HepG2 (cell line): ENCODE results near the gene RHOBTB1. TPM values are rescaled to one million over a fixed set of nuclear protein-coding genes. Genes with fewer than 3 reads are reported as not detected.

ENCODE experiments used
- DR1 ChIP-seq: sonication (generic); formaldehyde crosslinking; IDR thresholded peaks from 2 replicates; pipeline ENCODE4 v1.8.0; 2021; ENCODE audit warnings: mild to moderate bottlenecking, missing genetic modification reagents, inconsistent platforms
- FOSL1 ChIP-seq: sonication (generic); formaldehyde crosslinking; IDR thresholded peaks from 2 replicates; pipeline ENCODE4 v1.9.0; 2021; ENCODE audit warnings: missing genetic modification reagents, borderline replicate concordance
- HNF4A ChIP-seq: sonication (generic); formaldehyde crosslinking; IDR thresholded peaks from 2 replicates; pipeline ENCODE4 v1.4.0; 2020; ENCODE audit warnings: missing genetic modification reagents
- JUNB ChIP-seq: sonication (generic); formaldehyde crosslinking; IDR thresholded peaks from 2 replicates; pipeline ENCODE4 v1.8.0; 2022; ENCODE audit warnings: missing genetic modification reagents, mild to moderate bottlenecking, borderline replicate concordance
- PTBP1 ChIP-seq: fragments of 200-400 bp; formaldehyde crosslinking; IDR thresholded peaks from 2 replicates; pipeline ENCODE4 v1.6.1; 2018; ENCODE audit warnings: low read length, low read depth; ENCODE audit not compliant: poor library complexity, severe bottlenecking
- RBFOX2 ChIP-seq: fragments of 200-400 bp; formaldehyde crosslinking; IDR thresholded peaks from 2 replicates; pipeline ENCODE4 v1.6.1; 2017; ENCODE audit warnings: low read depth, mild to moderate bottlenecking, low read length
- RBM39 ChIP-seq: fragments of 200-400 bp; formaldehyde crosslinking; IDR thresholded peaks from one replicate; pipeline ENCODE4 v1.6.1; 2018; ENCODE audit warnings: antibody characterized with exemption, mild to moderate bottlenecking, low read depth, low read length; ENCODE audit not compliant: poor library complexity, severe bottlenecking
- WIZ ChIP-seq: sonication (generic); formaldehyde crosslinking; IDR thresholded peaks from 2 replicates; pipeline ENCODE4 v1.5.1; 2020; ENCODE audit warnings: mild to moderate bottlenecking, missing genetic modification reagents
- ZMYM4 ChIP-seq: sonication (generic); formaldehyde crosslinking; IDR thresholded peaks from 2 replicates; pipeline ENCODE4 v1.8.1; 2023; ENCODE audit warnings: mild to moderate bottlenecking, missing genetic modification reagents
- ZNF234 ChIP-seq: sonication (generic); formaldehyde crosslinking; conservative IDR thresholded peaks from 2 replicates; pipeline ENCODE4 v1.5.1; 2020; ENCODE audit warnings: mild to moderate bottlenecking, missing genetic modification reagents
- ZNF446 ChIP-seq: sonication (generic); formaldehyde crosslinking; IDR thresholded peaks from 2 replicates; pipeline ENCODE4 v1.5.0; 2020; ENCODE audit warnings: mild to moderate bottlenecking, missing genetic modification reagents
- ZNF572 ChIP-seq: sonication (generic); formaldehyde crosslinking; IDR thresholded peaks from 2 replicates; pipeline ENCODE4 v1.5.1; 2020; ENCODE audit warnings: mild to moderate bottlenecking, missing genetic modification reagents
- polyA plus RNA-seq, 8 experiments: library from polyadenylated mRNA; depleted of rRNA in 3 of 8; stranded (reverse) in 7 of 8; unstranded in 1 of 8; fragments of >200 nt; fragmentation: Illumina TruSeq in 4 of 8; extraction: Trizol in 4 of 8; gene quantifications; 2 replicates each; pipeline versions ENCODE4 v1.2.1 to v1.2.3, GENCODE V29; 2011 to 2016; ENCODE audit warnings: low read depth in 4 of 8, missing spikeins in 1 of 8, mixed read lengths in 1 of 8; ENCODE audit not compliant: insufficient read depth in 1 of 8
- total RNA-seq, 5 experiments: library from RNA; depleted of rRNA; stranded (reverse); fragments of >200 nt; fragmentation: Illumina TruSeq; extraction: Trizol; gene quantifications; 2 replicates each; pipeline ENCODE4 v1.2.3, GENCODE V29; 2016; ENCODE audit warnings: low read depth in 1 of 5
- TF ChIP-seq, protein P1 (sequence below): sonication (generic); formaldehyde crosslinking; IDR thresholded peaks from 2 replicates; pipeline ENCODE4 v1.5.1; 2020; ENCODE audit warnings: mild to moderate bottlenecking, missing genetic modification reagents, moderate library complexity
- TF ChIP-seq, protein P2 (sequence below): sonication (generic); formaldehyde crosslinking; IDR thresholded peaks from 2 replicates; pipeline ENCODE4 v1.9.0; 2022; ENCODE audit warnings: missing genetic modification reagents, mild to moderate bottlenecking, borderline replicate concordance

Gene RHOBTB1
- total and polyA plus RNA-seq, 2 of the 13 experiments (the other 11 are each of a cell fraction or from before 2014, with no cell fraction given) = 18.8 to 59.5 TPM

DNA sequence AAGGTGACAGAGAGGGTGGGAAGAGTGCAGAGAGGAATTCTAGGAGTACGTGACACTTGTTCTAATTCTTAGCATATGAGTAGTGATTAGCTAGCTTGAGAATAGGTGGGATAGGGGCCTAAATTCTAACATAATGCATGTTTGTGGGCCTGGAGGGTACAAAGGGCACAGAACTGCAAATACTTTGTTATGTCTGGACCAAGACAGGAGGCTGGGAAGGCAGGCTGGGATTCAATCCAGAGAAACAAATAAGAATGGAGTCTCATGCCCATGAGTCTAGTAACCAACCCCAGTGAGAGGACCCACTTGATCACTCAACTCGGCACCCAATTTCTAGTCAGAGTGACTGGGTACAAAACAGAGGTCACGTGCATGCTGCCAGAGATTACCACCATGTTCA is 40.9 kb downstream of the RHOBTB1 start (continued):
- 0 out of 2 replicates have a peak, but pooled peaks have one; percentile 27 for TF ChIP-seq ZMYM4 (CRISPR knock-in tag)
- TF ChIP-seq, protein P1, sequence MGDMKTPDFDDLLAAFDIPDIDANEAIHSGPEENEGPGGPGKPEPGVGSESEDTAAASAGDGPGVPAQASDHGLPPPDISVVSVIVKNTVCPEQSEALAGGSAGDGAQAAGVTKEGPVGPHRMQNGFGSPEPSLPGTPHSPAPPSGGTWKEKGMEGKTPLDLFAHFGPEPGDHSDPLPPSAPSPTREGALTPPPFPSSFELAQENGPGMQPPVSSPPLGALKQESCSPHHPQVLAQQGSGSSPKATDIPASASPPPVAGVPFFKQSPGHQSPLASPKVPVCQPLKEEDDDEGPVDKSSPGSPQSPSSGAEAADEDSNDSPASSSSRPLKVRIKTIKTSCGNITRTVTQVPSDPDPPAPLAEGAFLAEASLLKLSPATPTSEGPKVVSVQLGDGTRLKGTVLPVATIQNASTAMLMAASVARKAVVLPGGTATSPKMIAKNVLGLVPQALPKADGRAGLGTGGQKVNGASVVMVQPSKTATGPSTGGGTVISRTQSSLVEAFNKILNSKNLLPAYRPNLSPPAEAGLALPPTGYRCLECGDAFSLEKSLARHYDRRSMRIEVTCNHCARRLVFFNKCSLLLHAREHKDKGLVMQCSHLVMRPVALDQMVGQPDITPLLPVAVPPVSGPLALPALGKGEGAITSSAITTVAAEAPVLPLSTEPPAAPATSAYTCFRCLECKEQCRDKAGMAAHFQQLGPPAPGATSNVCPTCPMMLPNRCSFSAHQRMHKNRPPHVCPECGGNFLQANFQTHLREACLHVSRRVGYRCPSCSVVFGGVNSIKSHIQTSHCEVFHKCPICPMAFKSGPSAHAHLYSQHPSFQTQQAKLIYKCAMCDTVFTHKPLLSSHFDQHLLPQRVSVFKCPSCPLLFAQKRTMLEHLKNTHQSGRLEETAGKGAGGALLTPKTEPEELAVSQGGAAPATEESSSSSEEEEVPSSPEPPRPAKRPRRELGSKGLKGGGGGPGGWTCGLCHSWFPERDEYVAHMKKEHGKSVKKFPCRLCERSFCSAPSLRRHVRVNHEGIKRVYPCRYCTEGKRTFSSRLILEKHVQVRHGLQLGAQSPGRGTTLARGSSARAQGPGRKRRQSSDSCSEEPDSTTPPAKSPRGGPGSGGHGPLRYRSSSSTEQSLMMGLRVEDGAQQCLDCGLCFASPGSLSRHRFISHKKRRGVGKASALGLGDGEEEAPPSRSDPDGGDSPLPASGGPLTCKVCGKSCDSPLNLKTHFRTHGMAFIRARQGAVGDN = no peak
- TF ChIP-seq, protein P2, sequence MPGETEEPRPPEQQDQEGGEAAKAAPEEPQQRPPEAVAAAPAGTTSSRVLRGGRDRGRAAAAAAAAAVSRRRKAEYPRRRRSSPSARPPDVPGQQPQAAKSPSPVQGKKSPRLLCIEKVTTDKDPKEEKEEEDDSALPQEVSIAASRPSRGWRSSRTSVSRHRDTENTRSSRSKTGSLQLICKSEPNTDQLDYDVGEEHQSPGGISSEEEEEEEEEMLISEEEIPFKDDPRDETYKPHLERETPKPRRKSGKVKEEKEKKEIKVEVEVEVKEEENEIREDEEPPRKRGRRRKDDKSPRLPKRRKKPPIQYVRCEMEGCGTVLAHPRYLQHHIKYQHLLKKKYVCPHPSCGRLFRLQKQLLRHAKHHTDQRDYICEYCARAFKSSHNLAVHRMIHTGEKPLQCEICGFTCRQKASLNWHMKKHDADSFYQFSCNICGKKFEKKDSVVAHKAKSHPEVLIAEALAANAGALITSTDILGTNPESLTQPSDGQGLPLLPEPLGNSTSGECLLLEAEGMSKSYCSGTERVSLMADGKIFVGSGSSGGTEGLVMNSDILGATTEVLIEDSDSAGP (CRISPR knock-in tag) = no peak
- TF ChIP-seq DR1 = no peak
- TF ChIP-seq RBFOX2 = no peak
- TF ChIP-seq ZNF572 = no peak
- no peak for TF ChIP-seq PTBP1
- TF ChIP-seq FOSL1 = no peak
- no peak for TF ChIP-seq WIZ (CRISPR knock-in tag)
- no peak for TF ChIP-seq JUNB (CRISPR knock-in tag)
- TF ChIP-seq HNF4A (CRISPR knock-in tag) = peak; percentile 46; the same call in 1 of the 2 replicates
- no peak for TF ChIP-seq ZNF234 (CRISPR knock-in tag)
- no peak for TF ChIP-seq RBM39
- no peak for TF ChIP-seq ZNF446
